ENCODE measurements around the gene MALRD1.

DNA sequence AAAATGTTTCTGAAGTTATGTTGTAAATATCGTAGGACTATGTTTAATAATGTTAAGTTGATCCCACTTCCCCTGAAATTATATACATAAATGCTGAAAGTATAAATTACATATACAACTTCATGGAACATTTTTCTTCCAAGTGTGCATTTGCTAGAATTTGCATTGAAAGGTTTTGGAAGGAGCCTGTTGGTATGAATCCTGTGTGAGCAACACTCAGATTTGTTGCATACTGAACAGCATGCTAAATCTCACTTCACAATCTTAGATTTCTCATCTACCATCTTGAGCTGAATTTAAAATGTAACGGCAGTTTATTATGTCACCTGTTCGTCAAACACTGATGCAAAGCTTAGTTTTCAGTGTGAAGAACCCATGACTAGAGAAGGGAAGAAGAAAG lies 172.6 kb downstream of the MALRD1 start:
- no peak for TF ChIP-seq POLR2AphosphoS5 (IDR thresholded peaks at IDR 0.05; ENCODE audit: low read depth, low read length)
- no peak for TF ChIP-seq TAF1 (IDR thresholded peaks at IDR 0.05; ENCODE audit: borderline replicate concordance, insufficient read depth, low read length)
- no peak for TF ChIP-seq SIN3A (IDR thresholded peaks at IDR 0.05; ENCODE audit: borderline replicate concordance, insufficient read depth, low read length)
- TF ChIP-seq, protein P1, sequence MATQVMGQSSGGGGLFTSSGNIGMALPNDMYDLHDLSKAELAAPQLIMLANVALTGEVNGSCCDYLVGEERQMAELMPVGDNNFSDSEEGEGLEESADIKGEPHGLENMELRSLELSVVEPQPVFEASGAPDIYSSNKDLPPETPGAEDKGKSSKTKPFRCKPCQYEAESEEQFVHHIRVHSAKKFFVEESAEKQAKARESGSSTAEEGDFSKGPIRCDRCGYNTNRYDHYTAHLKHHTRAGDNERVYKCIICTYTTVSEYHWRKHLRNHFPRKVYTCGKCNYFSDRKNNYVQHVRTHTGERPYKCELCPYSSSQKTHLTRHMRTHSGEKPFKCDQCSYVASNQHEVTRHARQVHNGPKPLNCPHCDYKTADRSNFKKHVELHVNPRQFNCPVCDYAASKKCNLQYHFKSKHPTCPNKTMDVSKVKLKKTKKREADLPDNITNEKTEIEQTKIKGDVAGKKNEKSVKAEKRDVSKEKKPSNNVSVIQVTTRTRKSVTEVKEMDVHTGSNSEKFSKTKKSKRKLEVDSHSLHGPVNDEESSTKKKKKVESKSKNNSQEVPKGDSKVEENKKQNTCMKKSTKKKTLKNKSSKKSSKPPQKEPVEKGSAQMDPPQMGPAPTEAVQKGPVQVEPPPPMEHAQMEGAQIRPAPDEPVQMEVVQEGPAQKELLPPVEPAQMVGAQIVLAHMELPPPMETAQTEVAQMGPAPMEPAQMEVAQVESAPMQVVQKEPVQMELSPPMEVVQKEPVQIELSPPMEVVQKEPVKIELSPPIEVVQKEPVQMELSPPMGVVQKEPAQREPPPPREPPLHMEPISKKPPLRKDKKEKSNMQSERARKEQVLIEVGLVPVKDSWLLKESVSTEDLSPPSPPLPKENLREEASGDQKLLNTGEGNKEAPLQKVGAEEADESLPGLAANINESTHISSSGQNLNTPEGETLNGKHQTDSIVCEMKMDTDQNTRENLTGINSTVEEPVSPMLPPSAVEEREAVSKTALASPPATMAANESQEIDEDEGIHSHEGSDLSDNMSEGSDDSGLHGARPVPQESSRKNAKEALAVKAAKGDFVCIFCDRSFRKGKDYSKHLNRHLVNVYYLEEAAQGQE (IDR thresholded peaks at IDR 0.05; ENCODE audit: insufficient read depth in 1 of 2, low read depth in 2 of 2, low read length in 2 of 2), result no peak

Data from PFSK-1 (cell line).